Thyroid gland (tissue), 4 donors: Measurements from ENCODE around the gene NPAS2. TPM values are rescaled to one million over a fixed set of nuclear protein-coding genes. Genes with fewer than 3 reads are reported as not detected.
A peak's percentile ranks its signal among the peaks of the same experiment; 100 is the strongest.

ENCODE experiments used
- DNase-seq, 2 donors: peaks; one replicate each; pipeline ENCODE4 v3.0.0-alpha.2; 2019
- H3K27ac ChIP-seq, 3 donors: fragments of 200-600 bp; sonication (generic); 1 replicate in 2 of 3; 2 replicates in 1 of 3; pipeline ENCODE4 v1.5.1; 2016 to 2019; ENCODE audit warnings: mild to moderate bottlenecking in 1 of 3, moderate library complexity in 1 of 3
- H3K27me3 ChIP-seq: fragments of 200-600 bp; sonication (generic); one replicate; pipeline ENCODE4 v1.5.1; 2019
- H3K36me3 ChIP-seq, 2 donors: fragments of 200-600 bp; sonication (generic); one replicate each; pipeline ENCODE4 v1.5.1; 2016 to 2019
- H3K4me1 ChIP-seq, 2 donors: fragments of 200-600 bp; sonication (generic); one replicate each; pipeline ENCODE4 v1.5.1; 2017 to 2019
- H3K4me3 ChIP-seq, 3 donors: fragments of 200-600 bp; sonication (generic); replicated peaks in 1 of 3; 1 replicate in 2 of 3; 2 replicates in 1 of 3; pipeline ENCODE4 v1.5.1; 2016; ENCODE audit warnings: mild to moderate bottlenecking in 1 of 3
- H3K9me3 ChIP-seq: fragments of 200-600 bp; sonication (generic); one replicate; pipeline ENCODE4 v1.5.1; 2017
- POLR2A ChIP-seq, 2 donors: fragments of 450-650 bp; IDR thresholded peaks; one replicate each; pipeline ENCODE4 v1.6.1; 2017; ENCODE audit warnings: antibody characterized with exemption in 2 of 2, mild to moderate bottlenecking in 2 of 2, moderate library complexity in 1 of 2
- WGBS, 2 donors: methylation state at CpG; one replicate each; pipeline ENCODE4 v1.1.5; 2017; 5-methylcytosine and 5-hydroxymethylcytosine counted together
- intact Hi-C: fragments of 100-400 bp; cut with DNase I; formaldehyde crosslinking; loops from one replicate; pipeline ENCODE4 v1.15.1; 2023
- total RNA-seq, 4 donors: library from RNA; depleted of rRNA; stranded (reverse); fragments of >200 nt; gene quantifications; one replicate each; pipeline ENCODE4 v1.2.3, GENCODE V29; 2016
- TF ChIP-seq, protein P1 (sequence below), 6 experiments: fragments of 200-600 bp in 3 of 6; fragments of 450-650 bp in 3 of 6; sonication (generic) in 3 of 6; IDR thresholded peaks; one replicate each; pipeline ENCODE4 v1.5.1; 2016 to 2019; ENCODE audit warnings: antibody characterized with exemption in 6 of 6, mild to moderate bottlenecking in 2 of 6, inconsistent platforms in 1 of 6, moderate library complexity in 1 of 6

Gene NPAS2
- total RNA-seq, 4 donors from 2014 or later, result 12.7 to 22.8 (median 16.1) TPM

DNA sequence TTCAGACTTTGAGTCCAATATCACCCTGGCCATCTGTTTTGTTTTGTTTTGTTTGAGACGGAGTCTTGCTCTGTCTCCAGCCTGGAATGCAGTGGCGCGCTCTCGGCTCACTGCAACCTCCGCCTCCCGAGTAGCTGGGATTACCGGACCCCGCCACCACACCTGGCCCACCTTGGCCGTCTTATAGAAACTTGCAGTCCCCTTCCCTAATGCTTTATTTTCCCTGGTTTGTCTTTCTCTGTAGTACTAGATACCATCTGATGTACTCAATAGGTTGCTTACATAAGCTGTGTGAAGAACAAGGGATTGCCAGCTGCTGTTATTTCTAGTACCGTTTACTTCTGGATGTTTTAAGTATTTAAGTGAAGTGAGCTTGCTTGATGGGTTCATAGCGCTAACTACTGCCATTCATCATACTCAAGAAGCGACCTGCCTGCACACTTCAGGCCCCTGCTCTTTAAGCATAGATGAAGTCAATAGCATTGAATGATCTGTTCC lies 183.4 kb downstream of the NPAS2 start:
- Histone ChIP-seq H3K27me3 (no peaks in the 10 kb centered on the region), H3K4me3 (peak overlapping the region; percentile 75 to 91 (median 84)), H3K27ac (peak overlapping the region; percentile 91 to 95 (median 91)), H3K9me3 (no peaks in the 10 kb centered on the region), H3K36me3 (peaks cover 37 to 49% of the 10 kb centered on the region in 2 donors), H3K4me1 (peaks cover 9 to 13% of the 10 kb centered on the region in 2 donors)
- TF ChIP-seq, protein P1, sequence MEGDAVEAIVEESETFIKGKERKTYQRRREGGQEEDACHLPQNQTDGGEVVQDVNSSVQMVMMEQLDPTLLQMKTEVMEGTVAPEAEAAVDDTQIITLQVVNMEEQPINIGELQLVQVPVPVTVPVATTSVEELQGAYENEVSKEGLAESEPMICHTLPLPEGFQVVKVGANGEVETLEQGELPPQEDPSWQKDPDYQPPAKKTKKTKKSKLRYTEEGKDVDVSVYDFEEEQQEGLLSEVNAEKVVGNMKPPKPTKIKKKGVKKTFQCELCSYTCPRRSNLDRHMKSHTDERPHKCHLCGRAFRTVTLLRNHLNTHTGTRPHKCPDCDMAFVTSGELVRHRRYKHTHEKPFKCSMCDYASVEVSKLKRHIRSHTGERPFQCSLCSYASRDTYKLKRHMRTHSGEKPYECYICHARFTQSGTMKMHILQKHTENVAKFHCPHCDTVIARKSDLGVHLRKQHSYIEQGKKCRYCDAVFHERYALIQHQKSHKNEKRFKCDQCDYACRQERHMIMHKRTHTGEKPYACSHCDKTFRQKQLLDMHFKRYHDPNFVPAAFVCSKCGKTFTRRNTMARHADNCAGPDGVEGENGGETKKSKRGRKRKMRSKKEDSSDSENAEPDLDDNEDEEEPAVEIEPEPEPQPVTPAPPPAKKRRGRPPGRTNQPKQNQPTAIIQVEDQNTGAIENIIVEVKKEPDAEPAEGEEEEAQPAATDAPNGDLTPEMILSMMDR (IDR thresholded peaks at IDR 0.05), result no peak
- TF ChIP-seq POLR2A (IDR thresholded peaks at IDR 0.05), result no peak
- peak; percentile 46 to 58 for DNase-seq
- intact Hi-C loops, result no loop called here
- WGBS, 2 donors, result 28 to 31% methylated on average over 12 of the region's 12 CpGs

DNA sequence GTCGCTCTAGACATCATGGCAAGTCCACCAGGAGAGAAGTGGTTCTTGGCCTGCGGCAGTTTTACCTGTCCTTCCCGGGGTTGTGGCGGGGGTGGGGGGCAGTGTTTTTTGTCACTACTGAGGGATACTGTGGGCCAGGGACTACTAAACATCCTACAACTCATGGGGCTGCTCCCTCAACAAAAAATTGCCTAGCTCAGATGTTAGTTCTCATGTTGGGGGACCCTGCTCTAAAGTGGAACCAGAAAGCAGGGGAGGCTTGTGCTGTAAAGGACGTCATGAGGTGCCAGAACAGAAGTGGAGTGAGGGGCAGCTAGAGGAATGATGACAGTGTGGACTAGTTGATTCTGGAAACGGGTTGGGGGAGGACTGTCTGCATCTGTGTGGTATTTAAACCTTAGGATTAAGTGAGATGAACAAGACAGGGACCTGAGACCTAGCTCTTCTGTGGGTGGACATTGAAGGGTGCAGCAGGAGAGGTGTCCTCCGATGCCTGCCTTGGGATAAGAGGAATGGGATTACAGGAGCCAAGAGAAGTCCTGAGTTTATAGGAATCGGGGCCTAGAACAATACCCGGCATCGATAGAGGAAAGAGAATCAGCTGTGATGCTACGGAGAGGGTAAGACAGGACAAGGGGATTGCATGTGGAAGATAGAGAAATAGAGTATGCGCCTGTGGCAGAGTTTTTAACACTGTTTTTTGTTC lies 184.8 kb downstream of the NPAS2 start:
- intact Hi-C loops, result no loop called here
- DNase-seq, result no peak

DNA sequence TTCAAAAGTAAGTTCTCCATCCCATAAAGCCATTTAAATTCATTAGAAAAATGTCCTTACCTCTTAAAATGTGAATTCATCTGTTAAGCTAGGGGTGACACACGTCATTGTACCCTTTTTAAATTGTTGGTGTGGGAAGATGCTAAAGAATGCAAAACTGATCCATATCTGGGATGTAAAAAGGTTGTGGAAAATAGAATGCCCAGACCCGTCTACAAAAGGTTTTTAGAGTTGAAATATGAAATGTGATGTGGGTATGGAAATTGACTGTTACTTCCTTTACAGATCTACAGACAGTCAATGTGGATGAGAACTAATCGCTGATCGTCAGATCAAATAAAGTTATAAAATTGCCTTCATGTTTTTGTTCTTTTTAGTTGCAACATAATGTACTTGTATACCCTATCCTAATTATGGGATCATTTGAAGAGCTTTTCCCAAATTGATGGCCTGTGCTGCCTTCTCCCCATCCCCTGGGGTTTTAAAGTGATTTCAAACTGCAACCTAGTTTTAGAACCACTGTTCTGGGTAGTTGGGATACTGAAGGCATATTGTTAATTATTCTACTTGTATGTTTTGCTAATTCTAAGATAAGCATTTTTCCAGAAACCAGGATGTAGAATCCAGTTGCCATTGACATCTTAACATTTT lies 186.3 kb downstream of the NPAS2 start:
- no peaks in the 10 kb centered on the region for H3K27me3 ChIP-seq
- DNase-seq, result no peak
- H3K9me3 ChIP-seq, result no peaks in the 10 kb centered on the region
- intact Hi-C loops, result no loop called here
- H3K27ac ChIP-seq, result no peak overlapping the region
- H3K4me1 ChIP-seq, result peaks cover 9 to 13% of the 10 kb centered on the region in 2 donors
- H3K36me3 ChIP-seq, result peaks cover 37 to 62% of the 10 kb centered on the region in 2 donors
- TF ChIP-seq, protein P1 (IDR thresholded peaks at IDR 0.05), result no peak
- 88% methylated on average over 4 of the region's 4 CpGs for WGBS, 2 donors
- no peak overlapping the region for H3K4me3 ChIP-seq

More for the DNA sequence above, 184.8 kb downstream of the NPAS2 start:
- TF ChIP-seq, protein P1 (IDR thresholded peaks at IDR 0.05), result no peak
- TF ChIP-seq POLR2A (IDR thresholded peaks at IDR 0.05), result no peak
- WGBS, 2 donors, result 92% methylated on average over 11 to 12 of the region's 12 CpGs
- H3K4me3 ChIP-seq, result no peak overlapping the region
- H3K27me3 ChIP-seq, result no peaks in the 10 kb centered on the region
- H3K36me3 ChIP-seq, result peaks cover 37 to 52% of the 10 kb centered on the region in 2 donors
- H3K9me3 ChIP-seq, result no peaks in the 10 kb centered on the region
- no peak overlapping the region for H3K27ac ChIP-seq
- peaks cover 9 to 13% of the 10 kb centered on the region in 2 donors for H3K4me1 ChIP-seq

DNA sequence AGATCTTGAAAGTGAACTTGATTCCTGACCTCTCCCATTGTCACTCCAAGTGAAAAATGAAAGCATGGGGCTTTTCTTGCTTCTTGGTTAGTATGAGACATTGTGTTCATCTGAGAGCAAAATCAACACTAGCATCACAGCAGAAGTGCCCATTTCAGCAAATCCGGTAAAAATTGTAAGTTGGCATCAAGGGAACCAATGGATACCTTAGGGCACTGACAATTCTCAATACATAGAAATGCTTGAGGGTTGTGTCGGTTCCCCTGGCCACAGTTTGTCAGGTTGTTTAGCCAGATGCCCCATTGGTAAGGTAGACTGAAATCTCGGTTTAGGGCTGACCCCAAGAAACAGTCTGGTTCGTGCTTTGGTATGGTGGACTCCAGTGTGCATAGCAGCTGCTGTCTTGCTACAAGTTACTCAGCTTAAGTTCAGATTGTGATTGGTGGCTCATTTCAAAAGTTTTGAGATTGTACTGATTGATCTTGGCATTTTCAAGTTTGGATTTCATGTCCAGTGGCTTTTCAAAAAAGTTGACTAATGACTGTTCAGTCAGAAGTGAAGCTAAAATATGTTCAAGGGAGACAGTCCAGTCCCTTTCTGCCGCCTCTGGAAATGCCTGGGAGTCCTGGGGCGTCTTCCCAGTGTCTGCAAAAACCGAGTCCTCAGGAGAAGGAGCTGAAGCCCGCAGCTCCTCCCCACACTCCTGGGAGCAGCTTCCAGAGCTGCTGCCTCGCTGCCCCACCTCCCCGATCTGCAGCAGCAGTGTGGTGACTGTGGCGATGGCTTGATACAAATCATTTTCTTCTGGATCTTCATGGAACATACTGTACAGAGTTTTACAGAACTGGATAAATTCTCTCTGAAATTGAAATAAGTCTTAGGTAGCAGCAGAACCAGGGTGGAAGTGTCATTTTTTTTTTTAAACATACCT lies 187.7 kb downstream of the NPAS2 start:
- Histone ChIP-seq H3K36me3 (peaks cover 37 to 62% of the 10 kb centered on the region in 2 donors), H3K4me3 (no peak overlapping the region), H3K9me3 (no peaks in the 10 kb centered on the region), H3K27ac (no peak overlapping the region), H3K27me3 (no peaks in the 10 kb centered on the region), H3K4me1 (peaks cover 9% of the 10 kb centered on the region in 2 donors)
- no peak for DNase-seq
- TF ChIP-seq, protein P1 (IDR thresholded peaks at IDR 0.05), result no peak
- TF ChIP-seq POLR2A (IDR thresholded peaks at IDR 0.05), result no peak
- intact Hi-C loops, result no loop called here
- WGBS, 2 donors, result 79 to 82% methylated on average over 11 of the region's 11 CpGs
